Measurements from ENCODE around the gene MAJIN.

GRCh38 chr11:64894070-64894811 is 77.7 kb downstream of the MAJIN start:
- peak; percentile 95 for TF ChIP-seq CTCF (IDR thresholded peaks at IDR 0.05; ENCODE audit: insufficient read depth, low read length, poor library complexity, severe bottlenecking)
- TF ChIP-seq EZH2phosphoT487 (conservative IDR thresholded peaks at IDR 0.05; ENCODE audit: low read length): no peak
